SK-N-SH treated with all-trans-retinoic acid at 6 μM for 48 hours (cell line): Measurements from ENCODE around the gene UBA7.

Experiments used
- ARNTL ChIP-seq: fragments of 450-650 bp; formaldehyde crosslinking; IDR thresholded peaks from 2 replicates; pipeline ENCODE4 v1.5.0; 2020; ENCODE audit warnings: low read depth, mild to moderate bottlenecking, moderate library complexity, borderline replicate concordance
- TOX ChIP-seq: fragments of 250-450 bp; sonication (Bioruptor Pico); IDR thresholded peaks from 2 replicates; pipeline ENCODE4 v1.8.0; 2021; ENCODE audit warnings: mild to moderate bottlenecking, moderate library complexity, borderline replicate concordance
- ZNF70 ChIP-seq: fragments of 450-650 bp; formaldehyde crosslinking; IDR thresholded peaks from 2 replicates; pipeline ENCODE4 v1.5.0; 2020; ENCODE audit warnings: mild to moderate bottlenecking, moderate library complexity
- TF ChIP-seq, protein P1 (sequence below): fragments of 250-450 bp; sonication (Bioruptor Pico); IDR thresholded peaks from 2 replicates; pipeline ENCODE4 v1.5.1; 2020; ENCODE audit warnings: low read depth, mild to moderate bottlenecking, moderate library complexity
- TF ChIP-seq, protein P2 (sequence below): fragments of 250-450 bp; sonication (Bioruptor Pico); IDR thresholded peaks from 2 replicates; pipeline ENCODE4 v1.8.0; 2021; ENCODE audit warnings: low read depth, mild to moderate bottlenecking, moderate library complexity, borderline replicate concordance

DNA sequence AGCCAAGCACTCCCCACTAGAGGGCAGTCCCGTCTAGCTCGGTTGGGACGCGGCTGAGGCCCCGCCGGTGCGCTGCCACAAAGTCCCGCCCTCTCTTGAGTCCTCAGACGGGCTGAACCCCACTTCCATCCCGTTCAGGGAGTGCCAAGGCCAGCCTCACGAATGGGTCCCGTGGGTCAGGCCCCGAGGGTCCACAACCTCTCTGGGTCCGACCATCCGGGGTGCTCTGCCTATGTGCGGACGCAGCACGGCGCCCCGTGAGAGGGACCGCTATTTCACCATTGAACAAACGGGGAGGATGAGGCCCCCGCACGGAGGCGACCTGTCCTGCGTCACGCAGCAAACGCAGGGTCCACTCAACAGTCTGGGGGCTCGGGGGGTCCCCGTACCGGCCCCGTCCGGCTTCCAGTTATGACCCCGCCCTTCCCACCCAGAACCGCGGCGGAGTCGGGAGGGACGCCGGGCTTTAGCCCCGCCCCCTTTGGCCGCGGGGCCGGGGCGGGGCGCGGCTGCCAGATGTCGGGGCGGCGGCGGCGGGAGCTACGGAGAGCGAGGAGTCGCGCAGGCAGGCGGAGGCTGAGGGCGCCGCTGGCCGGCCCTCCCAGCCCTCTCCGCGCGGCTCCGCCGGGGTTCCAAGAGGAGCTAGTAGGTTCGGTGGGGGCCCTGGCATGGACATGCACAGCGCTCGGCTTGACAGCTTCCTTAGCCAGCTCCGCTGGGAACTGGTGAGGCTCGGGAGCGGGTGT is 10.9 kb downstream of the UBA7 start, which contains the start of gene INKA1:
- TF ChIP-seq, protein P1, sequence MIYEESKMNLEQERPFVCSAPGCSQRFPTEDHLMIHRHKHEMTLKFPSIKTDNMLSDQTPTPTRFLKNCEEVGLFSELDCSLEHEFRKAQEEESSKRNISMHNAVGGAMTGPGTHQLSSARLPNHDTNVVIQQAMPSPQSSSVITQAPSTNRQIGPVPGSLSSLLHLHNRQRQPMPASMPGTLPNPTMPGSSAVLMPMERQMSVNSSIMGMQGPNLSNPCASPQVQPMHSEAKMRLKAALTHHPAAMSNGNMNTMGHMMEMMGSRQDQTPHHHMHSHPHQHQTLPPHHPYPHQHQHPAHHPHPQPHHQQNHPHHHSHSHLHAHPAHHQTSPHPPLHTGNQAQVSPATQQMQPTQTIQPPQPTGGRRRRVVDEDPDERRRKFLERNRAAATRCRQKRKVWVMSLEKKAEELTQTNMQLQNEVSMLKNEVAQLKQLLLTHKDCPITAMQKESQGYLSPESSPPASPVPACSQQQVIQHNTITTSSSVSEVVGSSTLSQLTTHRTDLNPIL (CRISPR knock-in tag): no peak
- TF ChIP-seq TOX (no peak), ZNF70 (no peak), ARNTL (CRISPR knock-in tag) (no peak)
- TF ChIP-seq, protein P2, sequence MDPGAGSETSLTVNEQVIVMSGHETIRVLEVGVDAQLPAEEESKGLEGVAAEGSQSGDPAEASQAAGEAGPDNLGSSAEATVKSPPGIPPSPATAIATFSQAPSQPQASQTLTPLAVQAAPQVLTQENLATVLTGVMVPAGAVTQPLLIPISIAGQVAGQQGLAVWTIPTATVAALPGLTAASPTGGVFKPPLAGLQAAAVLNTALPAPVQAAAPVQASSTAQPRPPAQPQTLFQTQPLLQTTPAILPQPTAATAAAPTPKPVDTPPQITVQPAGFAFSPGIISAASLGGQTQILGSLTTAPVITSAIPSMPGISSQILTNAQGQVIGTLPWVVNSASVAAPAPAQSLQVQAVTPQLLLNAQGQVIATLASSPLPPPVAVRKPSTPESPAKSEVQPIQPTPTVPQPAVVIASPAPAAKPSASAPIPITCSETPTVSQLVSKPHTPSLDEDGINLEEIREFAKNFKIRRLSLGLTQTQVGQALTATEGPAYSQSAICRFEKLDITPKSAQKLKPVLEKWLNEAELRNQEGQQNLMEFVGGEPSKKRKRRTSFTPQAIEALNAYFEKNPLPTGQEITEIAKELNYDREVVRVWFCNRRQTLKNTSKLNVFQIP: 0 out of 2 replicates have a peak, but pooled peaks have one; percentile 61
